Breast epithelium (tissue), 4 donors: ENCODE data around the gene ALKBH4. TPM values are rescaled to one million over a fixed set of nuclear protein-coding genes. Genes with fewer than 3 reads are reported as not detected.
"Not testable (repeated sequence)": the region's sequence is repeated elsewhere in the genome, so short reads cannot be mapped to it uniquely, and the experiment has no call there.

Source experiments
- DNase-seq, 2 donors: peaks; one replicate each; pipeline ENCODE4 v3.0.0-alpha.2; 2019; ENCODE audit warnings: low spot score in 2 of 2
- H3K27ac ChIP-seq, 2 donors: fragments of 200-600 bp; sonication (generic) in 1 of 2; one replicate each; pipeline ENCODE4 v1.5.1; 2016 to 2019; ENCODE audit warnings: mild to moderate bottlenecking in 1 of 2
- H3K27me3 ChIP-seq, 2 donors: fragments of 200-600 bp; sonication (generic) in 1 of 2; one replicate each; pipeline versions ENCODE4 v1.5.1 to v1.6.0; 2017 to 2019; ENCODE audit warnings: control low read depth in 1 of 2, mild to moderate bottlenecking in 1 of 2
- H3K36me3 ChIP-seq: fragments of 200-600 bp; one replicate; pipeline ENCODE4 v1.5.1; 2019
- H3K4me1 ChIP-seq, 2 donors: fragments of 200-600 bp; sonication (generic); one replicate each; pipeline ENCODE4 v1.5.1; 2016 to 2019; ENCODE audit warnings: control low read depth in 1 of 2
- H3K4me3 ChIP-seq, 3 donors: fragments of 200-600 bp; sonication (generic); 1 replicate in 2 of 3; 2 replicates in 1 of 3; pipeline ENCODE4 v1.5.1; 2016 to 2019; ENCODE audit warnings: mild to moderate bottlenecking in 3 of 3, moderate library complexity in 2 of 3
- H3K9me3 ChIP-seq, 2 donors: fragments of 200-600 bp; sonication (generic) in 1 of 2; one replicate each; pipeline ENCODE4 v1.5.1; 2016 to 2019; ENCODE audit warnings: control low read depth in 1 of 2
- CTCF ChIP-seq, 3 donors: fragments of 450-650 bp; IDR thresholded peaks; one replicate each; pipeline ENCODE4 v1.5.1; 2016 to 2017; ENCODE audit warnings: antibody characterized with exemption in 3 of 3, mild to moderate bottlenecking in 3 of 3, moderate library complexity in 3 of 3
- POLR2A ChIP-seq: fragments of 450-650 bp; IDR thresholded peaks from one replicate; pipeline ENCODE4 v1.6.1; 2016; ENCODE audit warnings: antibody characterized with exemption, mild to moderate bottlenecking, moderate library complexity
- POLR2AphosphoS5 ChIP-seq, 3 donors: sonication (generic); formaldehyde crosslinking; IDR thresholded peaks; one replicate each; pipeline ENCODE4 v1.6.1; 2017; ENCODE audit warnings: antibody characterized with exemption in 3 of 3
- intact Hi-C: fragments of 100-400 bp; cut with DNase I; formaldehyde crosslinking; loops from one replicate; pipeline ENCODE4 v1.15.1; 2023; ENCODE audit warnings: low total_unique reads
- total RNA-seq, 3 donors: library from RNA; depleted of rRNA; stranded (reverse); fragments of >200 nt; gene quantifications; one replicate each; pipeline ENCODE4 v1.1.0, GENCODE V29; 2016

The ALKBH4 gene
- total RNA-seq, 3 donors from 2014 or later = 15.1 to 28.5 (median 17.8) TPM

- intact Hi-C loops = no loop called here
- no peaks in the 10 kb centered on the region for H3K27me3 ChIP-seq
- H3K27ac ChIP-seq = no peak overlapping the region
- H3K4me3 ChIP-seq = no peak overlapping the region
- TF ChIP-seq CTCF (IDR thresholded peaks at IDR 0.05) (peak in 2 of 3 donors; percentile 14 to 20), POLR2A (no peak), POLR2AphosphoS5 (IDR thresholded peaks at IDR 0.05) (no peak)
- peaks cover 0 to 4% of the 10 kb centered on the region in 2 donors for H3K9me3 ChIP-seq
- H3K4me1 ChIP-seq = no peaks in the 10 kb centered on the region
- H3K36me3 ChIP-seq = peaks cover 6% of the 10 kb centered on the region
- no peak for DNase-seq
These were observed 52.1 kb downstream of the ALKBH4 start for GRCh38 chr7:102412548-102412947.

GRCh38 chr7:102410918-102411317, 53.7 kb downstream of the ALKBH4 start:
- no peak for TF ChIP-seq CTCF (IDR thresholded peaks at IDR 0.05)
- TF ChIP-seq POLR2A = no peak
- no peak for TF ChIP-seq POLR2AphosphoS5 (IDR thresholded peaks at IDR 0.05)
- DNase-seq = no peak
- no peak overlapping the region for H3K4me3 ChIP-seq
- H3K36me3 ChIP-seq = peaks cover 7% of the 10 kb centered on the region
- no peaks in the 10 kb centered on the region for H3K4me1 ChIP-seq
- peaks cover 0 to 4% of the 10 kb centered on the region in 2 donors for H3K9me3 ChIP-seq
- no peak overlapping the region for H3K27ac ChIP-seq
- intact Hi-C loops = no loop called here
- no peaks in the 10 kb centered on the region for H3K27me3 ChIP-seq

GRCh38 chr7:102410123-102410522, 54.5 kb downstream of the ALKBH4 start:
- TF ChIP-seq POLR2AphosphoS5 (IDR thresholded peaks at IDR 0.05) (no peak), POLR2A (no peak), CTCF (IDR thresholded peaks at IDR 0.05) (no peak)
- no peaks in the 10 kb centered on the region for H3K4me1 ChIP-seq
- H3K36me3 ChIP-seq = peaks cover 7% of the 10 kb centered on the region
- no peaks in the 10 kb centered on the region for H3K27me3 ChIP-seq
- H3K4me3 ChIP-seq = no peak overlapping the region
- intact Hi-C loops = no loop called here
- no peak overlapping the region for H3K27ac ChIP-seq
- DNase-seq = no peak
- H3K9me3 ChIP-seq = peaks cover 0 to 4% of the 10 kb centered on the region in 2 donors

GRCh38 chr7:102409340-102409739, 55.3 kb downstream of the ALKBH4 start:
- TF ChIP-seq CTCF (IDR thresholded peaks at IDR 0.05) = no peak
- no peak for TF ChIP-seq POLR2AphosphoS5 (IDR thresholded peaks at IDR 0.05)
- TF ChIP-seq POLR2A = no peak
- Histone ChIP-seq H3K27me3 (no peaks in the 10 kb centered on the region), H3K27ac (no peak overlapping the region), H3K36me3 (peaks cover 7% of the 10 kb centered on the region), H3K9me3 (peaks cover 0 to 4% of the 10 kb centered on the region in 2 donors), H3K4me1 (no peaks in the 10 kb centered on the region), H3K4me3 (no peak overlapping the region)
- DNase-seq = no peak
- intact Hi-C loops = no loop called here

- intact Hi-C loops, H3K4me1 ChIP-seq, DNase-seq, H3K27ac ChIP-seq, H3K9me3 ChIP-seq, H3K36me3 ChIP-seq, H3K27me3 ChIP-seq, H3K4me3 ChIP-seq: not testable (repeated sequence)
These were observed 56.1 kb downstream of the ALKBH4 start for GRCh38 chr7:102408530-102408929.

GRCh38 chr7:102407910-102408309, 56.8 kb downstream of the ALKBH4 start:
- intact Hi-C loops = no loop called here
- H3K9me3 ChIP-seq = peaks cover 0 to 4% of the 10 kb centered on the region in 2 donors
- H3K27ac ChIP-seq = no peak overlapping the region
- H3K27me3 ChIP-seq = no peaks in the 10 kb centered on the region
- DNase-seq = no peak
- no peak overlapping the region for H3K4me3 ChIP-seq
- H3K36me3 ChIP-seq = peaks cover 7% of the 10 kb centered on the region
- no peaks in the 10 kb centered on the region for H3K4me1 ChIP-seq
- TF ChIP-seq POLR2AphosphoS5 (IDR thresholded peaks at IDR 0.05) = no peak
- no peak for TF ChIP-seq POLR2A
- TF ChIP-seq CTCF (IDR thresholded peaks at IDR 0.05) = no peak
